Fibroblast of lung (primary cell): ENCODE results near the gene GPBAR1.

Experiments used
- EZH2 ChIP-seq: IDR thresholded peaks from 2 replicates; pipeline ENCODE4 v1.5.1; 2012; ENCODE audit warnings: low read length, control low read depth, mild to moderate bottlenecking; ENCODE audit errors: missing control alignments
- TF ChIP-seq, protein P1 (sequence below), 2 donors: IDR thresholded peaks in 1 of 2; conservative IDR thresholded peaks in 1 of 2; 1 replicate in 1 of 2; 2 replicates in 1 of 2; pipeline ENCODE4 v1.5.1; 2011 to 2012; ENCODE audit warnings: low read length in 2 of 2, control low read depth in 1 of 2, inconsistent platforms in 1 of 2, low read depth in 1 of 2, mild to moderate bottlenecking in 1 of 2

DNA sequence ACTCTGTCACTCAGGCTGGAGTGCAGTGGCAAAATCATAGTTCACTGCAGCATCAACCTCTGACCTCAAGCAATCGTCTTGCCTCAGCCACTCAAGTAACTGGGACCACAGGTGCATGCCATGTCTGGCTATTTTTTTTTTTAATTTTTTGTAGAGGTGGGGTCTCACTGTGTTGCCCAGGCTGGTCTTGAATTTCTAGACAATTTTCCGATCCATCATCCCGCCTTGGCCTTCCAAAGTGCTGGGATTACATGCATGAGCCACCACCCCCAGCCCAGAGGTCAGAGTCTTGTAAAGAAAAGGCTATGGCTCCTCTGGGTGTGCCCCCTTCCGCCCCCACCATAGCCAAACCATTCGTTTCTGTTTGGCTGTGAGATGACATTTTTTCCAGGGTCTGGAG is 44.6 kb downstream of the GPBAR1 start:
- TF ChIP-seq, protein P1, sequence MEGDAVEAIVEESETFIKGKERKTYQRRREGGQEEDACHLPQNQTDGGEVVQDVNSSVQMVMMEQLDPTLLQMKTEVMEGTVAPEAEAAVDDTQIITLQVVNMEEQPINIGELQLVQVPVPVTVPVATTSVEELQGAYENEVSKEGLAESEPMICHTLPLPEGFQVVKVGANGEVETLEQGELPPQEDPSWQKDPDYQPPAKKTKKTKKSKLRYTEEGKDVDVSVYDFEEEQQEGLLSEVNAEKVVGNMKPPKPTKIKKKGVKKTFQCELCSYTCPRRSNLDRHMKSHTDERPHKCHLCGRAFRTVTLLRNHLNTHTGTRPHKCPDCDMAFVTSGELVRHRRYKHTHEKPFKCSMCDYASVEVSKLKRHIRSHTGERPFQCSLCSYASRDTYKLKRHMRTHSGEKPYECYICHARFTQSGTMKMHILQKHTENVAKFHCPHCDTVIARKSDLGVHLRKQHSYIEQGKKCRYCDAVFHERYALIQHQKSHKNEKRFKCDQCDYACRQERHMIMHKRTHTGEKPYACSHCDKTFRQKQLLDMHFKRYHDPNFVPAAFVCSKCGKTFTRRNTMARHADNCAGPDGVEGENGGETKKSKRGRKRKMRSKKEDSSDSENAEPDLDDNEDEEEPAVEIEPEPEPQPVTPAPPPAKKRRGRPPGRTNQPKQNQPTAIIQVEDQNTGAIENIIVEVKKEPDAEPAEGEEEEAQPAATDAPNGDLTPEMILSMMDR (conservative IDR thresholded peaks at IDR 0.05 in 1 of 2, IDR thresholded peaks at IDR 0.05 in 1 of 2; ENCODE audit: low read depth in 1 of 2, low read length in 2 of 2): no peak
- no peak for TF ChIP-seq EZH2
